ENCODE results near the gene PTH. TPM values are rescaled to one million over a fixed set of nuclear protein-coding genes. Genes with fewer than 3 reads are reported as not detected.

The PTH gene
- total and polyA plus RNA-seq, 2 donors (not counting 3 experiments of a cell fraction or from before 2014, with no cell fraction given): not detected

- H4K20me1 ChIP-seq (replicated peaks; ENCODE audit: control insufficient read depth, extremely low read depth, insufficient read depth, low read length): no peaks in the 10 kb centered on the region
- H2AFZ ChIP-seq (ENCODE audit: low read depth, low read length): no peak overlapping the region
- no peak for FAIRE-seq
- H3K36me3 ChIP-seq (ENCODE audit: control insufficient read depth in 2 of 2, extremely low read depth in 1 of 2, insufficient read depth in 2 of 2, low read length in 2 of 2): no peaks in the 10 kb centered on the region
- no peaks in the 10 kb centered on the region for H3K4me1 ChIP-seq (ENCODE audit: control insufficient read depth, extremely low read depth, insufficient read depth, low read length)
- H3K9me3 ChIP-seq (replicated peaks; ENCODE audit: control insufficient read depth, insufficient read depth, low read length): no peaks in the 10 kb centered on the region
- ChIA-PET CTCF (interaction anchor here (1.9 kb wide), 1 partner anchor 14 kb away, joined by 4 read pairs; no protein-coding TSS in a partner anchor), POLR2A (no interaction called here)
- H3K27me3 ChIP-seq (ENCODE audit: control insufficient read depth in 2 of 2, insufficient read depth in 2 of 2, low read length in 2 of 2): peaks cover 3 to 14% of the 10 kb centered on the region in 2 experiments
- no peak overlapping the region for H3K4me3 ChIP-seq (replicated peaks in 1 of 3; ENCODE audit: insufficient read depth in 1 of 3, low read depth in 1 of 3, low read length in 3 of 3)
- no TSS peak for BruUV-seq (replicated peaks)
- dilution Hi-C loops (cut with MboI; ENCODE audit: extremely low pct_ligation_motif_present, low sequenced_read_pairs): no loop called here
- H3K9ac ChIP-seq (replicated peaks; ENCODE audit: extremely low read depth, insufficient read depth, low read length): no peak overlapping the region
- no peaks in the 10 kb centered on the region for H3K79me2 ChIP-seq (ENCODE audit: control insufficient read depth, insufficient read depth, low read length)
- intact Hi-C loops (cut with micrococcal nuclease): loop anchor here (10.0 kb wide), 1 partner anchor 475 kb away; no protein-coding TSS in a partner anchor
- H3K4me2 ChIP-seq (ENCODE audit: insufficient read depth, low read length): no peak overlapping the region
- DNase-seq (ENCODE audit: low read depth, low spot score): no peak
- H3K27ac ChIP-seq (ENCODE audit: insufficient read depth, low read depth, low read length): no peak overlapping the region
- TF ChIP-seq POLR2A (IDR thresholded peaks at IDR 0.05; ENCODE audit: low read depth, low read length) (no peak), POLR2AphosphoS5 (IDR thresholded peaks at IDR 0.05; ENCODE audit: insufficient read depth, low read depth, low read length) (no peak), FOS (IDR thresholded peaks at IDR 0.05; ENCODE audit: borderline replicate concordance, insufficient read depth, low read length) (no peak), GATA2 (IDR thresholded peaks at IDR 0.05; ENCODE audit: insufficient read depth, insufficient read length, low read depth, low read length) (no peak), JUN (IDR thresholded peaks at IDR 0.05; ENCODE audit: borderline replicate concordance, insufficient read depth, insufficient read length, low read depth) (no peak), EZH2 (IDR thresholded peaks at IDR 0.05; ENCODE audit: borderline replicate concordance, low read depth, low read length, severe bottlenecking) (no peak), CTCF (IDR thresholded peaks at IDR 0.05; ENCODE audit: extremely low read depth in 1 of 2, insufficient read depth in 1 of 2, low read depth in 1 of 2, low read length in 2 of 2) (no peak), MYC (IDR thresholded peaks at IDR 0.05; ENCODE audit: low read depth, low read length) (no peak)
- TF ChIP-seq, protein P1, sequence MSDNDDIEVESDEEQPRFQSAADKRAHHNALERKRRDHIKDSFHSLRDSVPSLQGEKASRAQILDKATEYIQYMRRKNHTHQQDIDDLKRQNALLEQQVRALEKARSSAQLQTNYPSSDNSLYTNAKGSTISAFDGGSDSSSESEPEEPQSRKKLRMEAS (IDR thresholded peaks at IDR 0.05; ENCODE audit: insufficient read depth, insufficient read length): no peak
- no peaks in the 10 kb centered on the region for H3K9me1 ChIP-seq (replicated peaks; ENCODE audit: control insufficient read depth, extremely low read depth, insufficient read depth, low read length)
Observed at GRCh38 chr11:13479688-13480087, 16.1 kb downstream of the PTH start.
